ENCODE measurements around the gene PRIM2.
"Not testable (repeated sequence)": the region's sequence is repeated elsewhere in the genome, so short reads cannot be mapped to it uniquely, and the experiment has no call there.

PRIM2 gene

DNA sequence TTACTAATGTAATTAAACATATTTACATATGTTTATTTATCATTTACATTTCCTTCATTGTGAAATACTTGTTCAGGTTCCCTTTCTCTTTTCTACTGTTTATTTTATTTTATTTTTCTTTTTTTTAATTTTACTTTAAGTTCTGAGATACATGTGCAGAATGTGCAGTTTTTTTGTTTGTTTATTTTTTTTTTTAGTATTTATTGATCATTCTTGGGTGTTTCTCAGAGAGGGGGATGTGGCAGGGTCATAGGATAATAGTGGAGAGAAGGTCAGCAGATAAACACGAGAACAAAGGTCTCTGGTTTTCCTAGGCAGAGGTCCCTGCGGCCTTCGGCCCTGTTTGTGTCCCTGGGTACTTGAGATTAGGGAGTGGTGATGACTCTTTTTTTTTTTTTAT, 8.7 kb upstream of the PRIM2 start:
- DNase-seq: not testable (repeated sequence)

GRCh38 chr6:57310095-57310816, 7.2 kb upstream of the PRIM2 start:
- peak; percentile 82 for DNase-seq

DNA sequence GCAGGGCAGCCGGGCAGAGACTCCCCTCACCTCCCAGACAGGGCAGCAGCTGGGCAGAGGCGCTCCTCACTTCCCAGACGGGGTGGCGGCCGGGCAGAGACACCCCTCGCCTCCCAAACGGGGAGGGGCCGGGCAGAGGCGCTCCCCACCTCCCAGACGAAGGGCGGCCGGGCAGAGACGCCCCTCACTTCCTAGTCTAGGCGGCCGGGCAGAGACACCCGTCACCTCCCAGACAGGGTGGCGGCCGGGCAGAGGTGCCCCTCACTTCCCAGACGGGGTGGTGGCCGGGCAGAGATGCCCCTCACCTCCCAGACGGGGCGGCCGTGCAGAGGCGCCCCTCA, 6.6 kb upstream of the PRIM2 start:
- DNase-seq: no peak

GRCh38 chr6:57311300-57312003, 6.0 kb upstream of the PRIM2 start:
- not testable (repeated sequence) for DNase-seq

GRCh38 chr6:57312004-57312345, 5.5 kb upstream of the PRIM2 start:
- DNase-seq: no peak

GRCh38 chr6:57313009-57313408, 4.4 kb upstream of the PRIM2 start:
- no peak for DNase-seq

DNA sequence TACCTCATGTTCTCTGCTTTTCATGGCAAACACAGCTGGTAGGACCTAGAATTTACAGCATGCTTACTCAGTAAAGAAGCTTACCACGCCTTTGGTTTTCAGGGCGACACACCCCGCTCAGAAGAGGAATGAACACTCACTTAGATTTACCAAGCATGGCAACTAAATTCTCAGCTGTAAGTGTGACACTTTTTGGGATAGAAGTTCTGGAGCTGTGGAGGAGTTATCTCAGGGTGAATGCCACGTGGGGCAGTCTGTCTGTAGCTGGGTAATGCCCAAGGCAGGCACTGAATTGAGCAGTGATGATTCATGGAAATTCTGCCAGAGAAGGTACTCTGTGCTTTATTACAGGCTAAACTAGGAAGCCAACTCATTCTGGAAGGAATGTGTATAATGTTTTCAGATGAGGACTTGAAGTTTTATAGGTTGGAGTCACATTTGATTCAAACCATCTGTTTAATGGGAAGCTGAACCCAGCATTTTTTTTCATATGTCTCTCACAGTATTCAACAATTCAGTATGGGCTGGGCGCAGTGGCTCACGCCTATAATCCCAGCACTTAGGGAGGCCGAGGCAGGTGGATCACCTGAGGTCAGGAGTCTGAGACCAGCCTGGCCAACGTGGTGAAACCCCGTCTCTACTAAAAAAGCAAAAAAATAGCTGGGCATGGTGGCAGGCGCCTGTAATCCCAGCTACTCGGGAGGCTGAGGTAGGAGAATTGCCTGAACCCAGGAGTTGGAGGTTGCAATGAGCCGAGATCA, 3.5 kb upstream of the PRIM2 start:
- DNase-seq: peak; percentile 100

DNA sequence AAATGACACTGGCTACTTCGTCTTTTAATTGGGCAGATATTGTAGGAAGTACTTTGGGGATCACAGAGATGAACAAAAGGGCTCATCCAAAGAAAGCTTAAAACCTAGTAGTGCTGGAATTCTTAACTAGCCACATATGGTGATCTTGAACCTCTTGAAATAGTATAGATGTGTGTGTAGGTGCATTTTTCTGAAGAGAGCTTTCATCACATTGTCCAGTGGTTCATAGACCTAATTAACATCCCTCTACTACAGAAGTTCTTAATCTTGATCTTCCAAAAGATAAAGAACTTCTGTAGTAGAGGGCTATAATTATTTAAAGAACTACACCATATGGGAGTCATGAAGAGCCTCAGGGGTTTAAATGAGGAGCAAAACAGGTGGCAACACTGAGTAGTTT, 2.3 kb upstream of the PRIM2 start:
- no peak for DNase-seq

DNA sequence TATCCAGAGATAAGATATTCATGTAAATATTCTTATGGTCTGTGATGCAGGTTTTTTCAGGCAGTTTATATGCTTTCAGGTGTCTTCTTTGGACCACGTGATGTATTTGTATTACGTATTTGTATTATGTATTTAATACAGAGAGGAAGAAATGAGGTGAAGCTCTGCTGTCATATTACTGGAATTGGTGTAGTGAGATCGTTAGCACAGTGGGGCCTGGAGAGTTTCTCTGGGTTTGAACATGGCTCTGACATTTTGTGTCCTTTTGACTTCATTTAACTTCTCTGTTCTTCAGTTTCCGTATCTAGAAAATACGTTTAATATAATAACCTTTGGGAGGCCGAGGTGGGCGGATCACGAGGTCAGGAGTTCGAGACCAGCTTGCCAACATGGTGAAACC, 1.6 kb upstream of the PRIM2 start:
- DNase-seq: no peak

DNA sequence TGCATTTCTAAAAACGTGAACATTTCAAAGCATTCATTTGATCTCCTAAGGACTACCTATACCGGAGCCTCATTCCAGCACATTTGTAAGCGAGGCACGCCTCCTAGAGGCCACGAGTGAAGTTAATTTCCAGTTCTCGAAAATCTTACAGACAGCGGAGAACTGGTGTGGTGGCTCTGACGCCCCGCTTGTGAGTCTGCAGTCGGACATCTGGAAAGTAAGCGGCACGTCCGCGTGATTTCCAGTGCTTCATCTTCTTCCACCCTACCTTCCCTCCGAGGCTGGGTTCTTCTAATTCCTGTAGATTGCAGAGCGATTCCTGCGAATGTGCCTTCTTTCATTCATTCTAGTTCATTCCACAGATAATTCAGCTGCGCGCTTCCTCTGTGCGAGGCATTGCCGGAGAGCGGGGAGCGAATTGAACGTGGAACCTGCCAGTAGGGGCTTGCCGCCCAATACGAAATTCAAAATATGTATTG, 810 bp upstream of the PRIM2 start:
- peak; percentile 92 for DNase-seq

- no peak for DNase-seq
These were observed 7.1 kb downstream of the PRIM2 start for GRCh38 chr6:57324538-57324937.

GRCh38 chr6:57327311-57327710, 9.9 kb downstream of the PRIM2 start:
- DNase-seq: no peak

DNA sequence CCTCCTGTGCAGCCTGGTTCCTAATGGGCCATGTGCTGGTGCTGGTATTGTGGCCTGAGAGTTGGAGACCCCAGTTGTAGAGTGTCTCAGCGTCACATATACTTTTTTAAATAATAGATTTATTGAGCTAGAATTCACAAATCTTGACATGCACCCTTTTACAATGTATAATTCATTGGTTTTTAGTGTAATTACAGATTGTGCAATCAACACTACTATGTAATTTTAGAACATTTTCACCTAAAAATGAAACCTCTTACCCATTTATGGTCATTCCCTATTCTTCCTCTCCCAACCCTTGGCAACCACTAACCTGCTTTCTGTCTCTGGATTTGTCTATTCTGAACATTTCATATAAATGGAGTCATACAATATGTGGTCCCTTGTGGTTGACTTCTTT, 10.6 kb downstream of the PRIM2 start:
- no peak for DNase-seq

DNA sequence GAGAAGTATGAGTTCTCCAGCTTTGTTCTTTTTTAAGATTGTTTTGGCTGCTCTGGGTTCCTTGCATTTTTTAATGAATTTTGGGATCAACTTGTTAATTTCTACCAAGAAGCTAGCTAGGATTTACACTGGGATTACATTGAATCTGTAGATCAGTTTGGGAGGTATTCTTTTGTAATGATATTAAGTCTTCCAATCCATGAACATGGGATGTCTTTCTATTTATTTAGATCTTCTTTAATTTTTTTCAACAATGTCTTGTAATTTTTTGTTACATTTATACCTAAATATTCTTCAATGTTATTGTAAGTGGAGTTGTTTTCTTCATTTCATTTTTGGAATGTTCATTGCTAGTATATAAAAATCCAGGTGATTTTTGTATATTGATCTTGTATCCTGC, 12.5 kb downstream of the PRIM2 start:
- DNase-seq: no peak

GRCh38 chr6:57342148-57342669, 24.8 kb downstream of the PRIM2 start:
- no peak for DNase-seq

DNA sequence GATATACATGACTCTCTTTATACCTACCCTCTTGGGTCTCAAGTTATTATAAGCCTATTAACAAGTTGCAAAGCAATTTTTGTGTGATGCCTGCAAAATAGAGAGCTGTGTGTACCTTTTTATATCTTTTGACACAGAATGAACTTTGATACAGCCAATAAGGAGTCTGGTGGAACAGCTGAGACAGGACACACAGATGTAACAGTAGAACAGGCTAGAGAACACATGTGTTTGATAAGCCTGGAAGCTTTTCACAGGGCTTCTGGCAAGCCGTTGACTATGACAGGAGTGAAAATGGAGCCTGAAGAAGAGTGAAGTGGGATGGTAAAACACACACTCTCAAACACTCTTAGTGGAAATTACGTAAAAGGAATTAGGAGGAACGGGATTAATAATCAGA, 25.9 kb downstream of the PRIM2 start:
- DNase-seq: not testable (repeated sequence)

- DNase-seq: not testable (repeated sequence)
These were observed 29.3 kb downstream of the PRIM2 start for GRCh38 chr6:57346715-57347114.

- not testable (repeated sequence) for DNase-seq
These were observed 30.2 kb downstream of the PRIM2 start for GRCh38 chr6:57347597-57347996.

DNA sequence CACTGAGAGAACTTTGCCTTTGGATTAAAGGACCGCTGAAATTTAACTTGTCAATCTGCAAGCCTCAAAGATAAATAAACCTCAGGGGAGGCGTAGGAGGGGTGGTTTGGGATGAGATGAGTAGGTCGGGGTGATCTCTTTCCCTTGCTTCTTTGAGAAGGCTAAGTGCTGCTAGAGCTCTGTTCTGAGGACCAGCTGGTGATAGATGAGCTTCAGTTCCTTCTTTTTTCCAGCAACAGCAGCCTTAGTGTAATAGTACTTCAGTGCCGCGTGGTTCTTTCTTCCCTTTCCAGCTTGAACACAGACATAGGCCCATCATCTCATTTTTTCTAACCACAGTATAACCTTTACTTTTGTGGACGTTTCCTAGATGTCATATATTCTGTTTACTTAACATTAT, 33.0 kb downstream of the PRIM2 start:
- not testable (repeated sequence) for DNase-seq

- peak; percentile 7 for DNase-seq
These were observed 35.2 kb downstream of the PRIM2 start for GRCh38 chr6:57352596-57352995.

DNA sequence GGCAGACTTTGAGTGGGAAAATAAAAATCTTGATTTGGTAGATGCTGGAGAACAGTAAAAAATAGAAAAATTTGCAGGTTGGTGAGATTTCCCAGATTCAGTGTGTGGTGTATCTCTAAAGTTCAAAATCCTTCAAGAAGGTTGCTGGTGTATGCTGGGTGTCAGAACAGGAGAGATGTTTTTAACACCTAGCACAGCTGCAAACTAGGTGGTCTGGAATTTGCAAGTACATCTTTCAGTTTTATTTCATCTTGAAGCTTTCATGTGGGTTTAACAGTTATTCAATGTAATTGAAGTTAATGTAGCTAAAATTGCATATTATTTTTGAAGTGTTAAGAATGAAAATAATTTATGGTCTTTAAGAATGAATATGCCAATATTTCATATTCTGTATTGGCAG, 40.9 kb downstream of the PRIM2 start:
- not testable (repeated sequence) for DNase-seq

GRCh38 chr6:57359766-57360165, 42.3 kb downstream of the PRIM2 start:
- not testable (repeated sequence) for DNase-seq

- DNase-seq: not testable (repeated sequence)
These were observed 44.9 kb downstream of the PRIM2 start for GRCh38 chr6:57362340-57362739.

Measured in fibroblast of skin of scalp (primary cell).